Measurements from ENCODE around the gene MLF2.

The MLF2 gene

GRCh38 chr12:6784761-6785160 is 31.8 kb upstream of the MLF2 start:
- Histone ChIP-seq H3K27me3 (ENCODE audit: control insufficient read depth, insufficient read depth, low read length) (no peaks in the 10 kb centered on the region), H3K4me3 (ENCODE audit: low read length) (no peak overlapping the region), H3K9me3 (ENCODE audit: control insufficient read depth, low read depth, low read length) (no peaks in the 10 kb centered on the region), H3K36me3 (ENCODE audit: control insufficient read depth, low read depth, low read length) (no peaks in the 10 kb centered on the region), H3K9ac (ENCODE audit: low read length) (no peak overlapping the region), H3K4me1 (ENCODE audit: control insufficient read depth, low read depth, low read length) (peaks cover 8% of the 10 kb centered on the region), H3K27ac (ENCODE audit: low read length) (no peak overlapping the region)

- Histone ChIP-seq H3K27ac (ENCODE audit: low read length) (no peak overlapping the region), H3K27me3 (ENCODE audit: control insufficient read depth, insufficient read depth, low read length) (no peaks in the 10 kb centered on the region), H3K4me3 (ENCODE audit: low read length) (no peak overlapping the region), H3K4me1 (ENCODE audit: control insufficient read depth, low read depth, low read length) (peaks cover 8% of the 10 kb centered on the region), H3K9me3 (ENCODE audit: control insufficient read depth, low read depth, low read length) (no peaks in the 10 kb centered on the region), H3K36me3 (ENCODE audit: control insufficient read depth, low read depth, low read length) (no peaks in the 10 kb centered on the region), H3K9ac (ENCODE audit: low read length) (no peak overlapping the region)
Observed at GRCh38 chr12:6784296-6784695, 31.4 kb upstream of the MLF2 start.

DNA sequence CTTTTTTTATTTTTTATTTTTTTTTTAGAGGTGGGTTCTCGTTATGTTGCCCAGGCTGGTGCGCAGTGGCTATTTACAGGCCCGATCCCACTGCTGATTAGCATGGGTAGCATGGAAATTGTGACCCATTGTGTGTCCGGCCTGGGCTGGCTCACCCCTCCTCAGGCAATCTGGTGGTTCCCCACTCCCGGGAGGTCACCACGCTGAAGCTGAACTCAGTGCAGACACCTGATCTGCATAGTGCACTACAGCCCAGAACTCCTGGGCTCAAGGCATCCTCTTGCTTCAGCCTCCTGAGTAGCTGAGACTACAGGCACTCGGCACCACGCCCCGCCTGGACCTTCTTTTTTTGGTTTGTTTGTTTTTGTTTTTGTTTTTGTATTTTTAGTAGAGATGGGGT is 30.9 kb upstream of the MLF2 start:
- Histone ChIP-seq H3K9ac (ENCODE audit: low read length) (no peak overlapping the region), H3K36me3 (ENCODE audit: control insufficient read depth, low read depth, low read length) (no peaks in the 10 kb centered on the region), H3K4me1 (ENCODE audit: control insufficient read depth, low read depth, low read length) (peaks cover 8% of the 10 kb centered on the region), H3K4me3 (ENCODE audit: low read length) (no peak overlapping the region), H3K9me3 (ENCODE audit: control insufficient read depth, low read depth, low read length) (no peaks in the 10 kb centered on the region), H3K27ac (ENCODE audit: low read length) (no peak overlapping the region), H3K27me3 (ENCODE audit: control insufficient read depth, insufficient read depth, low read length) (no peaks in the 10 kb centered on the region)

- Histone ChIP-seq H3K4me1 (ENCODE audit: control insufficient read depth, low read depth, low read length) (peaks cover 8% of the 10 kb centered on the region), H3K4me3 (ENCODE audit: low read length) (no peak overlapping the region), H3K9ac (ENCODE audit: low read length) (no peak overlapping the region)
Observed at GRCh38 chr12:6782850-6783566, 30.1 kb upstream of the MLF2 start.

GRCh38 chr12:6782119-6782518 is 29.2 kb upstream of the MLF2 start:
- Histone ChIP-seq H3K9ac (ENCODE audit: low read length) (no peak overlapping the region), H3K36me3 (ENCODE audit: control insufficient read depth, low read depth, low read length) (no peaks in the 10 kb centered on the region), H3K27me3 (ENCODE audit: control insufficient read depth, insufficient read depth, low read length) (peaks cover 14% of the 10 kb centered on the region), H3K4me1 (ENCODE audit: control insufficient read depth, low read depth, low read length) (peaks cover 6% of the 10 kb centered on the region), H3K4me3 (ENCODE audit: low read length) (no peak overlapping the region), H3K9me3 (ENCODE audit: control insufficient read depth, low read depth, low read length) (no peaks in the 10 kb centered on the region), H3K27ac (ENCODE audit: low read length) (no peak overlapping the region)

More at GRCh38 chr12:6782850-6783566, 30.1 kb upstream of the MLF2 start:
- H3K27ac ChIP-seq (ENCODE audit: low read length): no peak overlapping the region
- no peaks in the 10 kb centered on the region for H3K36me3 ChIP-seq (ENCODE audit: control insufficient read depth, low read depth, low read length)
- peaks cover 5% of the 10 kb centered on the region for H3K27me3 ChIP-seq (ENCODE audit: control insufficient read depth, insufficient read depth, low read length)
- H3K9me3 ChIP-seq (ENCODE audit: control insufficient read depth, low read depth, low read length): no peaks in the 10 kb centered on the region

DNA sequence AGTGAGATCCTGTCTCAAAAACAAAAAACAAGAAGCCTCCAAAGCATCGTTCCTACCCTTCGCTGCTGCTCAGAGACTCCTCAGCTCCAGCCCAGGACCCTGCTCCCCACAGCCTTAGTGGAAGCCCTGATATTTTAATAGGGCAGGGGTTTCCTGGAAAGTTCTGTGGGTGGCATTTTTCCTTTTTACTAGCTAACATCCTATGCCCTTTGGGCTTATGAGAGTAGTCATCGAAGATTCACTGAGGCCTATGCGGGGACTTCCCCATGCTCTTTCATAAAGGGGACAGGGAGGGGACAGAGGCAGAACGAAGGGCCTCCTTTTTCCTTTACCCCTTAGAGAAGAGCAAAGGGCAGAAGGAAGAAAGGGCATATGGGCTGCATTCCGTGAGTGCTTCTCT is 27.6 kb upstream of the MLF2 start:
- H3K4me1 ChIP-seq (ENCODE audit: control insufficient read depth, low read depth, low read length): no peaks in the 10 kb centered on the region
- H3K9me3 ChIP-seq (ENCODE audit: control insufficient read depth, low read depth, low read length): no peaks in the 10 kb centered on the region
- H3K4me3 ChIP-seq (ENCODE audit: low read length): no peak overlapping the region
- H3K27me3 ChIP-seq (ENCODE audit: control insufficient read depth, insufficient read depth, low read length): peaks cover 14% of the 10 kb centered on the region
- no peaks in the 10 kb centered on the region for H3K36me3 ChIP-seq (ENCODE audit: control insufficient read depth, low read depth, low read length)
- no peak overlapping the region for H3K27ac ChIP-seq (ENCODE audit: low read length)
- H3K9ac ChIP-seq (ENCODE audit: low read length): no peak overlapping the region

DNA sequence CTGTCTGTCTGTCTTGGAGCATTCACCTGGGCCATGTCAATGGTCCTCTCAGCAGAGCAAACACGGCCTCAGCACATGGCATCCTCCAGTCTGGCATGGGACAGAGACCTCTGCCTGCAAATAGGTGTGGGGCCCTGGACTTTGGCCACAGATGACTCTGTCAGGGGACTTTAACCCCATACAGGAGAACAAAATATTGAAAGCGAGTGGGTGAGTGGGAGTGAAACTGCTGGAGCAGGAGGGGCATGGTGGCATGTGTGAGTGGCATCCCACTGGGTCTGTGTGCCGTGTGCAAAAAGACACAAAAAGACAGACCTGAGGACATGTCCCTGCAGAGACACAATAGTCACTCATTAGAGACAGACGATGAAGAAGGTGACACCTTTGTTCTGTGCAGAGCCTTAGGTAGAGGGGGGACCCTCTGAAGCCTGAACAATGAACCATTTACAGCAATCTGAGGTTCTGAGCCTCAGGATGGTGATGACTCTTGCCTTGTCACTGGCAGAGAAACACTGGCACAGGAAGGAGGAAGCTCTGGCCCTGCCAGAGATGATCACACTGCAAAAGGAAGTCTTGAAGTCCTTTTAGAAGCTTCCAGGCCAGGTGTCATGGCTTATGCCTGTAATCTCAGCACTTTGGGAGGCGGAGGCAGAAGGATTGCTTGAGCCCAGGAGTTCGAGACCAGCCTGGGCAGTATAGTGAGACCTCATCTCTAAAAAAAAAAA is 26.9 kb upstream of the MLF2 start:
- Histone ChIP-seq H3K9ac (ENCODE audit: low read length) (no peak overlapping the region), H3K4me3 (ENCODE audit: low read length) (no peak overlapping the region), H3K27ac (ENCODE audit: low read length) (no peak overlapping the region), H3K36me3 (ENCODE audit: control insufficient read depth, low read depth, low read length) (no peaks in the 10 kb centered on the region), H3K4me1 (ENCODE audit: control insufficient read depth, low read depth, low read length) (no peaks in the 10 kb centered on the region), H3K9me3 (ENCODE audit: control insufficient read depth, low read depth, low read length) (no peaks in the 10 kb centered on the region), H3K27me3 (ENCODE audit: control insufficient read depth, insufficient read depth, low read length) (peaks cover 21% of the 10 kb centered on the region)

GRCh38 chr12:6778574-6779550 is 25.9 kb upstream of the MLF2 start:
- Histone ChIP-seq H3K4me3 (ENCODE audit: low read length) (peak overlapping the region; percentile 52), H3K9ac (ENCODE audit: low read length) (peak overlapping the region; percentile 6), H3K4me1 (ENCODE audit: control insufficient read depth, low read depth, low read length) (no peaks in the 10 kb centered on the region), H3K36me3 (ENCODE audit: control insufficient read depth, low read depth, low read length) (no peaks in the 10 kb centered on the region), H3K27me3 (ENCODE audit: control insufficient read depth, insufficient read depth, low read length) (peaks cover 31% of the 10 kb centered on the region), H3K9me3 (ENCODE audit: control insufficient read depth, low read depth, low read length) (no peaks in the 10 kb centered on the region), H3K27ac (ENCODE audit: low read length) (no peak overlapping the region)

- Histone ChIP-seq H3K9me3 (ENCODE audit: control insufficient read depth, low read depth, low read length) (no peaks in the 10 kb centered on the region), H3K27me3 (ENCODE audit: control insufficient read depth, insufficient read depth, low read length) (peaks cover 37% of the 10 kb centered on the region), H3K9ac (ENCODE audit: low read length) (peak overlapping the region; percentile 6), H3K36me3 (ENCODE audit: control insufficient read depth, low read depth, low read length) (no peaks in the 10 kb centered on the region), H3K4me1 (ENCODE audit: control insufficient read depth, low read depth, low read length) (peaks cover 2% of the 10 kb centered on the region), H3K4me3 (ENCODE audit: low read length) (peak overlapping the region; percentile 52), H3K27ac (ENCODE audit: low read length) (no peak overlapping the region)
Observed at GRCh38 chr12:6778217-6778573, 25.3 kb upstream of the MLF2 start.

DNA sequence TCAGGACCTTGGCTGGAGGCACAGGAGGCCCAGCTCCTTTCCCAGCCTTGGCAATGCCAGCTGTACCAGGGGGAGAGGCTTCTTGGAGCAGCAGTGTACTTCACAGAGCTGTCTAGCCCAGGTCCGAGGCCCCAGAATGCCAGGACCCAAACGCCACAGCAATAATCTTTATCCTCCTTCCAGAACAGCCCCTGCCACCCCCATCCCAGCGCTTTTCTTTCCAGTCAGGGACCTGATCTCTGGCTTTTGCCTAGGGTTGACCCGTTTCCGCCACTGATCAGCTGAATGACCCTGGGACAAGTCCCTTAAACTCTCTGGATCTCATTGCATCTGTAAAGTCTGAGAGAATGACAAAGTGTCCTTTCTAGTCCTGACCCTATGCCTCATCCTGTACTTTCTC is 24.4 kb upstream of the MLF2 start:
- Histone ChIP-seq H3K27me3 (ENCODE audit: control insufficient read depth, insufficient read depth, low read length) (peaks cover 45% of the 10 kb centered on the region), H3K27ac (ENCODE audit: low read length) (no peak overlapping the region), H3K4me1 (ENCODE audit: control insufficient read depth, low read depth, low read length) (peaks cover 9% of the 10 kb centered on the region), H3K36me3 (ENCODE audit: control insufficient read depth, low read depth, low read length) (no peaks in the 10 kb centered on the region), H3K9ac (ENCODE audit: low read length) (no peak overlapping the region), H3K9me3 (ENCODE audit: control insufficient read depth, low read depth, low read length) (no peaks in the 10 kb centered on the region), H3K4me3 (ENCODE audit: low read length) (no peak overlapping the region)

All from iPS-18a (cell line).